Measurements from ENCODE around the gene SLC1A2. TPM values are rescaled to one million over a fixed set of nuclear protein-coding genes. Genes with fewer than 3 reads are reported as not detected.

The SLC1A2 gene
- total RNA-seq, 4 donors from 2014 or later, result 0.05 to 1.2 (median 0.54) TPM

- WGBS, 2 donors, result 86 to 87% methylated on average over 10 of the region's 10 CpGs
- DNase-seq, result no peak
- intact Hi-C loops (cut with DNase I), result no loop called here
- TF ChIP-seq CTCF (IDR thresholded peaks at IDR 0.05) (no peak), POLR2A (IDR thresholded peaks at IDR 0.05) (no peak)
- Histone ChIP-seq H3K4me1 (no peaks in the 10 kb centered on the region), H3K36me3 (peaks cover 4 to 5% of the 10 kb centered on the region in 2 donors), H3K4me3 (replicated peaks in 1 of 3) (no peak overlapping the region), H3K27ac (no peak overlapping the region), H3K27me3 (no peaks in the 10 kb centered on the region), H3K9me3 (no peaks in the 10 kb centered on the region)
Measured at GRCh38 chr11:35207471-35208403, 211.6 kb downstream of the SLC1A2 start.

GRCh38 chr11:35206616-35207015 is 212.7 kb downstream of the SLC1A2 start:
- peaks cover 4 to 5% of the 10 kb centered on the region in 2 donors for H3K36me3 ChIP-seq
- H3K27ac ChIP-seq, result no peak overlapping the region
- no peak for DNase-seq
- intact Hi-C loops (cut with DNase I), result no loop called here
- no peaks in the 10 kb centered on the region for H3K27me3 ChIP-seq
- H3K4me3 ChIP-seq (replicated peaks in 1 of 3), result no peak overlapping the region
- no peaks in the 10 kb centered on the region for H3K9me3 ChIP-seq
- H3K4me1 ChIP-seq, result no peaks in the 10 kb centered on the region
- WGBS, 2 donors, result 94 to 98% methylated on average over 1 of the region's 1 CpG
- TF ChIP-seq POLR2A (IDR thresholded peaks at IDR 0.05) (no peak), CTCF (IDR thresholded peaks at IDR 0.05) (no peak)

- WGBS, 2 donors, result 91 to 94% methylated on average over 5 of the region's 5 CpGs
- no peaks in the 10 kb centered on the region for H3K9me3 ChIP-seq
- TF ChIP-seq CTCF (IDR thresholded peaks at IDR 0.05) (no peak), POLR2A (IDR thresholded peaks at IDR 0.05) (no peak)
- intact Hi-C loops (cut with DNase I), result no loop called here
- H3K27me3 ChIP-seq, result no peaks in the 10 kb centered on the region
- no peaks in the 10 kb centered on the region for H3K4me1 ChIP-seq
- H3K4me3 ChIP-seq (replicated peaks in 1 of 3), result no peak overlapping the region
- H3K36me3 ChIP-seq, result peaks cover 4 to 5% of the 10 kb centered on the region in 2 donors
- H3K27ac ChIP-seq, result no peak overlapping the region
- no peak for DNase-seq
Measured at GRCh38 chr11:35204614-35205013, 214.7 kb downstream of the SLC1A2 start.

Small RNA genes lying within 50 kb of the gene (small RNA-seq; reads per million reads assigned to genes)
- gene AC090625.1, result not detected

Other genes starting within 250 kb of the SLC1A2 start
- gene PAMR1, start 106.1 kb upstream of the SLC1A2 start, total RNA-seq, result 10 to 100 TPM in 1 of 4 donors, 1 to 10 TPM in 3; 1.2 to 16.4 (median 4.3) TPM
- 1 to 10 TPM; 1.5 to 5.9 (median 2.9) TPM for gene FJX1, start 198.9 kb upstream of the SLC1A2 start, total RNA-seq
- 10 to 100 TPM; 24.6 to 54.2 (median 35.8) TPM for gene TRIM44, start 243.2 kb upstream of the SLC1A2 start, total RNA-seq

Data from thyroid gland (tissue), 4 donors.